Activated T-cell treated with anti-CD3 and anti-CD28 coated beads, Interleukin-2, amount 50 U/mL, for 24 hours (primary cell): ENCODE measurements around the gene CBFB.

Experiments used
- DNase-seq: peaks from one replicate; pipeline ENCODE4 v3.0.0-alpha.2; 2020
- H3K27ac Mint-ChIP-seq: 2 replicates; pipeline ENCODE4 v1.8.0; 2020; ENCODE audit warnings: mild to moderate bottlenecking, mixed read lengths
- H3K27me3 Mint-ChIP-seq: 2 replicates; pipeline ENCODE4 v1.8.0; 2020; ENCODE audit warnings: mixed read lengths
- H3K36me3 Mint-ChIP-seq: 2 replicates; pipeline ENCODE4 v1.8.0; 2020; ENCODE audit warnings: low read depth, mixed read lengths
- H3K4me1 Mint-ChIP-seq: 2 replicates; pipeline ENCODE4 v1.8.0; 2020; ENCODE audit warnings: low read depth, mixed read lengths
- H3K4me3 Mint-ChIP-seq: 2 replicates; pipeline ENCODE4 v1.8.0; 2020; ENCODE audit warnings: mild to moderate bottlenecking, moderate library complexity, mixed read lengths
- H3K9me3 Mint-ChIP-seq: 2 replicates; pipeline ENCODE4 v1.8.0; 2020; ENCODE audit warnings: mixed read lengths

Gene CBFB

DNA sequence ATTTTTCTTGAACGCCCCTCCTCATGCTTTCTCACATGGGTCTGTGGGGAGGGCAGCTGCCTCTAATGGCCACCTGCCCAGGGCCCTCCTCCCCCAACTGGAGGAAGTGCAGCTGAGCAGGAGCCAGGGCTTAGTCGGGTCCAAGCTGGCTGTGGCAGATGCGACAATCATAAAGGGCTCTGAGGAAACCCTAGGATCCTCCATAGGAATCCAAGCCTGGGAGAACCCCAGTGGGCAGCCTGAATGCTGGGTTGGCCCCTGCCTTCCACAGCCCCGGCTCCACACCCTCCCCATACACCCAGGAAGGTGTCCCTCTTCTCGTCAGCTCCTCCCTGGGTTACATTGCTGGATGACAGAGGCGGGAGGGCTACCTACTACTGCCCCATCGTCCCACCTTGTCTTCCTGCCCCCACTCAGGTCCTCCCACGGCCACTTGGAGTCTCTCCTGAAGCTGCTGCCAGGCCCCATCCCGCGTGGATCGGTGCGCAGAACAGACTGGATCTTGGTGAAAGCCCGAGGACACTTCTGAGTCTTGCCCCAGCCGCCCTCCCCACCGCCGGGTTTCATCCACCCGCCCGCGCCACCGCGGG is 15.6 kb upstream of the CBFB start:
- H3K36me3 Mint-ChIP-seq: no peaks in the 10 kb centered on the region
- peaks cover 21% of the 10 kb centered on the region for H3K4me1 Mint-ChIP-seq
- DNase-seq: no peak
- H3K27me3 Mint-ChIP-seq: no peaks in the 10 kb centered on the region
- no peaks in the 10 kb centered on the region for H3K9me3 Mint-ChIP-seq
- peak overlapping the region; percentile 79 for H3K4me3 Mint-ChIP-seq
- H3K27ac Mint-ChIP-seq: peak overlapping the region; percentile 33

GRCh38 chr16:67013823-67014633 is 14.9 kb upstream of the CBFB start:
- no peaks in the 10 kb centered on the region for H3K36me3 Mint-ChIP-seq
- H3K27ac Mint-ChIP-seq: peak overlapping the region; percentile 85
- H3K4me3 Mint-ChIP-seq: peak overlapping the region; percentile 79
- H3K4me1 Mint-ChIP-seq: peaks cover 21% of the 10 kb centered on the region
- no peaks in the 10 kb centered on the region for H3K27me3 Mint-ChIP-seq
- H3K9me3 Mint-ChIP-seq: no peaks in the 10 kb centered on the region
- DNase-seq: peak; percentile 82

DNA sequence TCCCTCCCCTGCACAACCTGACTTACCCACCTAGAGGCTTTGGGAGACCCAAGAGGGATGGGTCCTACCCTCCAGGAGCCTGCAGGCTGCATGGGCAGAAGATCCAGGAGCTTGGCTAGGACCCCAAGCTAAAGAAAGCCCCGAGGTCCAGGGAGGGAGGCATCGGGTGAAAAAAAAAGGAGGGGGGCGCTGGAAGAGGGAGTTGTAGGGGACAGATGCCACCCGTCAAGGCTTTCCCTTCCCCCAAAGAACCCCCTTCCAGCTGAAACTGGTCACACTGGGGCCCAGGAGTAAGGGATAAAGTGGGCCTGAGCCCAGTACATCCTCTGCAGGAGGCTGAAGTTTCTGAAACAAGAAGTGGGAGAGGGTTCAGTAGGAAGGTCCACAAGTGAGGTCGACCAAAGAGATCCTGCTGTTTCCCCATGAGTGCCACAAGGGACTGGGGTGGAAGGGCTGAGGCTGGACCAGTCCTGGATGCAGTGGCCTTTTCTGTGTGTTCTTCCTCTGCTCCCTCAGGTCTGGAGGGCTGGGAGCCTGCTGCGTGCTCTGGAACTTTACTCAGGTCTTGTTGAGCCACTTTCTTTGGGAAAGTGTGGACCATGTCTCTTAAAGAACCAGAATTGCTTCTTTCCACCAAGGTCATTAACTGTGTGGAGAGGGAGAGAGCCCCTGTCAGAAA is 14.2 kb upstream of the CBFB start:
- Mint-ChIP-seq H3K4me1 (peaks cover 21% of the 10 kb centered on the region), H3K27me3 (no peaks in the 10 kb centered on the region), H3K27ac (peak overlapping the region; percentile 85), H3K4me3 (peak overlapping the region; percentile 75), H3K36me3 (no peaks in the 10 kb centered on the region), H3K9me3 (no peaks in the 10 kb centered on the region)
- DNase-seq: no peak

DNA sequence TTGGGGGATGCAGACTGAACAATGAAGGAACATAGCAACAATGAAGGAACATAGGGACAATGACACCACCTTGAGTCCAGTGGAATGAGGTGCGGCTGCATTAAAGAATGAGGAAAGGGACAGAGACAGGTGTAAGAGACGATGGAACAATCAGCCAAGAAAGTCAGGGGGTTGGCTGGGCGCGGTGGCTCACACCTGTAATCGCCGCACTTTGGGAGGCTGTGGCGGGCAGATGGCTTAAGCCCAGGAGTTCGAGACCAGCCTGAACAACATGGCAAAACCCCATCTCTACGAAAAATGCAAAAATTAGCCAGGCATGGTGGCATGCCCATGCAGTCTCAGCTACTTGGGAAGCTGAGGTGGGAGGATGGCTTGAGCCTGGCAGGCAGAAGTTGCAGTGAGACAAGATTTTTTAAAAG is 13.6 kb upstream of the CBFB start:
- Mint-ChIP-seq H3K27me3 (no peaks in the 10 kb centered on the region), H3K4me3 (no peak overlapping the region), H3K36me3 (no peaks in the 10 kb centered on the region), H3K9me3 (no peaks in the 10 kb centered on the region), H3K27ac (no peak overlapping the region), H3K4me1 (peaks cover 21% of the 10 kb centered on the region)
- DNase-seq: no peak

DNA sequence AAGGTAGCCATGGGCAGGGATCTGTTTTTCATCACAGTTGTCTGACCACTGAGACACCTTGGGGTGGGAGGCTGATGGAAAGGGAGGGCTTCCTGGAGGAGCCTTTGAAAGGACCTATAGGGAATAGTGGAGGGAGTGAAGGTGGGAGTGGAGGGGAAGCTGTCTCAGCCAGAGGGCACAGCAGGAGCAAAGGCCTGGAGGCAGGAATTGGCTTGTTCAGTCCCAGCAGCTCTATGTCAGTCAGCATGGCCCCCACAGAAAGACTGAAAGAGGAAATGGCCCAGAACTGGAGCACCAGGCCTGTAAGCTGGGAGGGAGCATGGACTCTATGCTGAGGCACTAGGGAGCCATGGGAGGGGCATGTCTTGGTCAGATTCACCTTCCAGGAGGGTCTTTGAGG is 12.8 kb upstream of the CBFB start:
- no peaks in the 10 kb centered on the region for H3K36me3 Mint-ChIP-seq
- no peak overlapping the region for H3K4me3 Mint-ChIP-seq
- H3K9me3 Mint-ChIP-seq: no peaks in the 10 kb centered on the region
- no peaks in the 10 kb centered on the region for H3K27me3 Mint-ChIP-seq
- DNase-seq: no peak
- H3K27ac Mint-ChIP-seq: peak overlapping the region; percentile 16
- peaks cover 21% of the 10 kb centered on the region for H3K4me1 Mint-ChIP-seq

- Mint-ChIP-seq H3K9me3 (no peaks in the 10 kb centered on the region), H3K4me3 (no peak overlapping the region), H3K27me3 (no peaks in the 10 kb centered on the region), H3K4me1 (peaks cover 21% of the 10 kb centered on the region), H3K27ac (peak overlapping the region; percentile 16), H3K36me3 (no peaks in the 10 kb centered on the region)
- no peak for DNase-seq
Observed at GRCh38 chr16:67016681-67017420, 12.1 kb upstream of the CBFB start.

DNA sequence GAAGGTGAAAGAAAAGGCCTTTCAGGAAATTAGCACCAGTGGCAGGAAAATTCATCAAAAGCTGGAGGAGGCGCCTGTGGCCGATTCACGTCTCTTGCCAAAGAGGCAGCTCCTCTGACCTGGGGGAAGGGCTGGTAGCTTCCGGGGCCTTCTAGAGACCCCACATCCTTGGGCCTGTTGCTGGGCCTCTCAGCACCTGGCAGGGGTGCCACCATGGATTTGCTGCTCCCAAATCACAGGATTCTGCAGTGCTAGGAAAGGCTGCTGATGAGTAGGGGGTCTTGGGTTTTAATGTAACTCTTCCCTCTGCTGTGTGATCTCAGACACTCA is 11.6 kb upstream of the CBFB start:
- no peak overlapping the region for H3K27ac Mint-ChIP-seq
- no peaks in the 10 kb centered on the region for H3K36me3 Mint-ChIP-seq
- no peak overlapping the region for H3K4me3 Mint-ChIP-seq
- no peak for DNase-seq
- no peaks in the 10 kb centered on the region for H3K27me3 Mint-ChIP-seq
- H3K4me1 Mint-ChIP-seq: peaks cover 21% of the 10 kb centered on the region
- no peaks in the 10 kb centered on the region for H3K9me3 Mint-ChIP-seq

DNA sequence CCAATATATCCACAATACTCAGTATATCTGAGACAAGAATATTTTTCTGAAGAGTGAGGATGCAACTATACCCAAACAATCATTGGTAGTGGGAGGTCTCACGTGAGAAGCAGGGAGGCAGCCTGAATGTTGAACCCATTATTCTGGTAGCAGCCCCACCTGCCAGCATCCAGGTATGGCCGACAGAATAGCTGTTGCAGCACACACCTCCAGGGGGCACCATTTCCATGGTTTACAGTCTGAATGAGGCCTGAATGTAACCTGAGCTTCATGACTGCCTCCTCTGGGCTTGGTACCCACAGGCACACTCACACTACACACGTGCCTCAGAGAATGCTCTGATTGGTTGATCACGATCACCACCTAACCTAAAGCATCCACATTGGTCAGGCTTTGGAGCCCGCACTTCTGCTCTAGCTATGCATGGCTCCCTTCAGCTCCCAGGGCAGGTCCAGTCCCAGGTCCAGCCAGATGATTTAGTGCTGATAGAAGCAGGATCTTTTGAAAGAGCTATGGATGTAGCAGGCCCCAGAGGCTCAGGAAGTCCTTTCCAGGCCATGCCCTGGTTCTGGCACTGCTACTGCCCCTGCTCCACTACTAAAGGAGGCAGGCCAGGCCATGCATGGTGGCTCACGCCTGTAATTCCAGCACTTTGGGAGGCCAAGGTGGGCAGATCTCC is 11.0 kb upstream of the CBFB start:
- no peak overlapping the region for H3K4me3 Mint-ChIP-seq
- no peaks in the 10 kb centered on the region for H3K9me3 Mint-ChIP-seq
- H3K36me3 Mint-ChIP-seq: no peaks in the 10 kb centered on the region
- peak overlapping the region; percentile 50 for H3K27ac Mint-ChIP-seq
- H3K4me1 Mint-ChIP-seq: peaks cover 20% of the 10 kb centered on the region
- peak; percentile 87 for DNase-seq
- H3K27me3 Mint-ChIP-seq: no peaks in the 10 kb centered on the region

- no peak for DNase-seq
- no peak overlapping the region for H3K4me3 Mint-ChIP-seq
- no peaks in the 10 kb centered on the region for H3K36me3 Mint-ChIP-seq
- H3K9me3 Mint-ChIP-seq: no peaks in the 10 kb centered on the region
- no peaks in the 10 kb centered on the region for H3K27me3 Mint-ChIP-seq
- H3K27ac Mint-ChIP-seq: no peak overlapping the region
- peaks cover 13% of the 10 kb centered on the region for H3K4me1 Mint-ChIP-seq
Observed at GRCh38 chr16:67019171-67019570, 9.8 kb upstream of the CBFB start.

GRCh38 chr16:67021321-67021720 is 7.6 kb upstream of the CBFB start:
- H3K27me3 Mint-ChIP-seq: no peaks in the 10 kb centered on the region
- H3K4me3 Mint-ChIP-seq: no peak overlapping the region
- peaks cover 10% of the 10 kb centered on the region for H3K4me1 Mint-ChIP-seq
- no peak overlapping the region for H3K27ac Mint-ChIP-seq
- no peaks in the 10 kb centered on the region for H3K36me3 Mint-ChIP-seq
- no peak for DNase-seq
- H3K9me3 Mint-ChIP-seq: no peaks in the 10 kb centered on the region

GRCh38 chr16:67022531-67023214 is 6.3 kb upstream of the CBFB start:
- Mint-ChIP-seq H3K9me3 (no peaks in the 10 kb centered on the region), H3K36me3 (no peaks in the 10 kb centered on the region), H3K4me1 (peaks cover 14% of the 10 kb centered on the region), H3K27me3 (no peaks in the 10 kb centered on the region), H3K4me3 (no peak overlapping the region), H3K27ac (no peak overlapping the region)
- DNase-seq: peak; percentile 3

GRCh38 chr16:67023689-67024088 is 5.3 kb upstream of the CBFB start:
- no peaks in the 10 kb centered on the region for H3K9me3 Mint-ChIP-seq
- DNase-seq: no peak
- H3K4me3 Mint-ChIP-seq: no peak overlapping the region
- no peaks in the 10 kb centered on the region for H3K27me3 Mint-ChIP-seq
- H3K36me3 Mint-ChIP-seq: no peaks in the 10 kb centered on the region
- H3K4me1 Mint-ChIP-seq: peaks cover 18% of the 10 kb centered on the region
- H3K27ac Mint-ChIP-seq: no peak overlapping the region

DNA sequence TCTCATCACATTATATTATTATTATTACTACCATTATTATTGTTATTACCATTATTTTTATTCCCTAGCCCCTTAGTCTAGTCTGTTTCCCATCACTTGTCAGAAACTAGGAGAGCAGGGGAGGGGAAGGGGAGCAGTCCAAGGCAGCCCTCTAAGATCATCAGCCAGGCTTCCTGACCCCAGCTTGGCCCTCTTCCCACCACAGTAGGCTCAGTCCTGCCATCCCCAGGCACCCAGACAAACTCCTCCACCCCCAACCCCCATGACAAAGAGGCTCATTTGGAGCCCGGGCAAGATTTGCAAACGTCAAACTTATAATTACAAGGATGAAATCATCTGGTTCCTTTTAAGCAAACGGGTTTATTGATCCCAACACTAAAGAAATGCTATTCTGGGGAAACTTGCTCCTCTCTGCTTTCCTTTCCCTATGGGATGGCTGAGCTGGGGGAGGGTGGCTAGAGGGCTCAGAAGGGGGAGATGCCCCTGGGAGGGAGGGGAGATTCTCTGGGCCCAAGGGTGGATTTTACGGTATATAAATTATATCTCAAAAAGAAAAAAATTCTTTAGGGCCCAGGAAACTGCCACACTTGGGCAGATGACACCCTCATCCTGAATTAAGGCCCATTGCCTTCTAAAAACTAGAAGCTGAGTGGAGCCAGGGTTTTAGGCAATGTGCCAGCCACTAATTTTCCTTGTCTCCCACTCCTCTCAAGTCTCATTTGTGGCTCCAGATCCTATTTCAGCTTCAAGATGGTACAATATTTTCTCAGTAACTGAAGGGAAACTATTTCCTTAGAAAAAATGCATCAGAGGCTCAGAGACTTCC is 4.4 kb upstream of the CBFB start:
- DNase-seq: peak; percentile 3

More for the DNA sequence above, 4.4 kb upstream of the CBFB start:
- H3K36me3 Mint-ChIP-seq: no peaks in the 10 kb centered on the region
- no peak overlapping the region for H3K4me3 Mint-ChIP-seq
- H3K9me3 Mint-ChIP-seq: no peaks in the 10 kb centered on the region
- H3K4me1 Mint-ChIP-seq: peaks cover 18% of the 10 kb centered on the region
- no peaks in the 10 kb centered on the region for H3K27me3 Mint-ChIP-seq
- no peak overlapping the region for H3K27ac Mint-ChIP-seq
